ENCODE measurements around the gene THAP12. TPM values are rescaled to one million over a fixed set of nuclear protein-coding genes. Genes with fewer than 3 reads are reported as not detected.
A peak's percentile ranks its signal among the peaks of the same experiment; 100 is the strongest.
"Not testable (repeated sequence)": the region's sequence is repeated elsewhere in the genome, so short reads cannot be mapped to it uniquely, and the experiment has no call there.

Gene THAP12
- total RNA-seq, 2 experiments from 2014 or later: 39.4 to 40.6 TPM

DNA sequence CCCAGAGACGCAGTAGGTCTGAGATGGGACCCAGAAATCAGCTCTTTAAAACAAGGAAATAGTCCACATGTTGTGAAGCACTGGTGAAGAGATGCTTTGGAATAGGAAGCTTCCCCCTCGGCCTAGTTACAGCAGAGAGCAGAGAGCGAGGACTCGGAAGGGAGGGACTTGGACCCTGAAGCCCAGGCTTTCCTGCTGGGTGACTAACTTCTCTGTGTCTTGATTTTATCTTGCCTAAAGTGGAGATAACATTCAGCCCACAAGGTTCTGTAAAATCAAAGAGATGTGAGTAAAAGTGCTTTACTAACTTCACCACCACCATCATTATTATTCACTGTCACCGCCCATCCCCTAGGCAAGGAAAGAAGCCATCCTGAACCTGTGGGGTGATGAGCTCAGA lies 58.4 kb downstream of the THAP12 start:
- CTCF ChIA-PET: interaction anchor here (0.9 to 2.2 kb wide), 4 partner anchors 12 to 358 kb away, joined by 3 to 21 read pairs (median 3); no protein-coding TSS in a partner anchor
- H3K27me3 Mint-ChIP-seq (ENCODE audit: low read depth): peaks cover 33% of the 10 kb centered on the region
- no peaks in the 10 kb centered on the region for H3K36me3 Mint-ChIP-seq (ENCODE audit: low read depth)
- peaks cover 2% of the 10 kb centered on the region for H3K4me1 Mint-ChIP-seq (ENCODE audit: low read depth)
- intact Hi-C loops (cut with micrococcal nuclease): loop anchor here (5.0 kb wide), 1 partner anchor 360 kb away; no protein-coding TSS in a partner anchor
- no peak for DNase-seq
- H3K27ac Mint-ChIP-seq: no peak overlapping the region
- no peak overlapping the region for H3K4me3 Mint-ChIP-seq
- no peaks in the 10 kb centered on the region for H3K9me3 Mint-ChIP-seq

DNA sequence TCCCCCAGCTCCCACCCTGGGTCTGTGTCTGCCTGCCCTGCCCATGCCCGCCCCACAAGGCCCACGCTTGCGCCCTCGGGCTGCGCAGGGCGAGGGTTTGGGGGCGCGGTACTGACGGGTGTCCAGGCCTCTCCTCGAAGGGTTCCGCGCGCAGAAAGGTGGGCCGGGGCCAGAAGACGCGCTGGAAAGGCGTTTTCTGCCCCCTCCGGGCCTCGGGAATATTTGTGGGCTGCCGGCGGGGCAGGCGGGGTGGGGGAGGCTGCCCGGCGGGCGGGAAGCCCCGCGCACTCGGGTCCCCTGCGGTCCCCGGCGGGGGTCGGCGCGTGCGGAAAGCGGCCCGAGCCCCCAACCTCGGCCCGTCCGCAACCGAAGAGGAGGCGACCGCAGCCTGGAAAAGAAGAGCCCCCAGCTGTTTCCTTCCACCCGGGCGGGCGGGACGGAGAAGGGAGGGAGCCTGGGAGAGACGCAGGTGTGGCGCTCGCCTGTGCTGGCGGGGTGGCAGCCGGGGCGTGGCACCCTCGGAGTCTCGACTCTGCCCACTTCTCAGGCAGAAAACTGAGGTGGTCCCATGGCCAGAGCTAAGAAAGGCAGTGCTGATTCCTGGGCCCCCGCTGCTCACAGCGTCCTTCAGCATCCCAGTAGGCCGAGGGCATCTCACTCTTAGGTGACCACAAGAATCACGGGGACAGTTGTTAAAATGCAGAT lies 59.0 kb downstream of the THAP12 start:
- Mint-ChIP-seq H3K4me1 (ENCODE audit: low read depth) (peaks cover 2% of the 10 kb centered on the region), H3K4me3 (no peak overlapping the region), H3K27ac (no peak overlapping the region), H3K27me3 (ENCODE audit: low read depth) (peaks cover 33% of the 10 kb centered on the region), H3K36me3 (ENCODE audit: low read depth) (no peaks in the 10 kb centered on the region), H3K9me3 (no peaks in the 10 kb centered on the region)
- no peak for DNase-seq
- intact Hi-C loops (cut with micrococcal nuclease): loop anchor here (5.0 kb wide), 1 partner anchor 360 kb away; no protein-coding TSS in a partner anchor
- CTCF ChIA-PET: interaction anchor here (0.9 to 2.2 kb wide), 4 partner anchors 11 to 358 kb away, joined by 3 to 21 read pairs (median 3); no protein-coding TSS in a partner anchor

DNA sequence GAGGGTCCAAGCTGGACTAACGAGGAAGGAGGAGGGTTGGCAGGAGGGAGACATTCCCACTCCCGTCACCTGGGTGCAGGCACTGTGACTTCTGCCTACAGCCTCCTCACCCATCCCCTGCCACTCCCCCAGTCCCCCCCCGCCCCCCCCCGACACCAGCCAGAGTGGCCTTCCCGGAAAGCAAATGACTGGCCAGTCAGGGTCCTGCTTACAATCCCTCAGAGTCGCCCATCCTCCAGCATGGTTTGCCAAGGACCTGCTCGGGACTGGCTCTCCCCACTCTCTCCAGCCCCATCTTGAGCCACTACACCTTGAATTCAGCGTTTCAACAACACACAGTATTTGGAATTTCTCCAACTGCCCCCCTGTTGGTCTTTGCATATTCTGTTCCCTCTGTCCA lies 59.6 kb downstream of the THAP12 start:
- Mint-ChIP-seq H3K36me3 (ENCODE audit: low read depth) (no peaks in the 10 kb centered on the region), H3K27me3 (ENCODE audit: low read depth) (peaks cover 33% of the 10 kb centered on the region), H3K9me3 (no peaks in the 10 kb centered on the region), H3K4me1 (ENCODE audit: low read depth) (peaks cover 2% of the 10 kb centered on the region), H3K27ac (no peak overlapping the region), H3K4me3 (no peak overlapping the region)
- intact Hi-C loops (cut with micrococcal nuclease): loop anchor here (5.0 kb wide), 1 partner anchor 361 kb away; no protein-coding TSS in a partner anchor
- CTCF ChIA-PET: interaction anchor here (1.3 to 2.2 kb wide), 2 partner anchors 113 to 114 kb away, joined by 9 to 21 read pairs; no protein-coding TSS in a partner anchor
- DNase-seq: no peak

DNA sequence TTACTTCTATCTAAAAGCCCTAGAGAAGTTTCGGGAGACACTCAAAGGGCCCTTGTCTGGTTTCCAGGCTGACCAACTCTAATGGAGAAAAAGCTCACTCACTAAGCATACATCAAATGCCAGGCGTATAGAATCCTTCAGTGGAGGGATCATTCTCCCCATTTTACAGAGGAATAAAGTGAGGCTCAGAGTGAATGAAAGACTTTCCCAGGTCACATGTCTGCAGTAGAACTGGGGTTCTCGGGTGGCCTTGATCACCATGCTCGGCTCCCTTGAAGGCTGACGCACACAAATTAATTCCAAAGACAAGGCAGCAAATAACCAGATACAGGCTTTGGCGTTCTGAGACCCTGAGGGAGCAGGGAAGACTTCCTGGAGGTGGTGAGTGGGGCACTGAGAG lies 60.0 kb downstream of the THAP12 start:
- Mint-ChIP-seq H3K4me3 (no peak overlapping the region), H3K4me1 (ENCODE audit: low read depth) (peaks cover 2% of the 10 kb centered on the region), H3K9me3 (no peaks in the 10 kb centered on the region), H3K36me3 (ENCODE audit: low read depth) (no peaks in the 10 kb centered on the region), H3K27ac (no peak overlapping the region), H3K27me3 (ENCODE audit: low read depth) (peaks cover 33% of the 10 kb centered on the region)
- CTCF ChIA-PET: interaction anchor here (1.3 kb wide), 1 partner anchor 114 kb away, joined by 9 read pairs; no protein-coding TSS in a partner anchor
- intact Hi-C loops (cut with micrococcal nuclease): loop anchor here (5.0 kb wide), 1 partner anchor 361 kb away; no protein-coding TSS in a partner anchor
- no peak for DNase-seq

DNA sequence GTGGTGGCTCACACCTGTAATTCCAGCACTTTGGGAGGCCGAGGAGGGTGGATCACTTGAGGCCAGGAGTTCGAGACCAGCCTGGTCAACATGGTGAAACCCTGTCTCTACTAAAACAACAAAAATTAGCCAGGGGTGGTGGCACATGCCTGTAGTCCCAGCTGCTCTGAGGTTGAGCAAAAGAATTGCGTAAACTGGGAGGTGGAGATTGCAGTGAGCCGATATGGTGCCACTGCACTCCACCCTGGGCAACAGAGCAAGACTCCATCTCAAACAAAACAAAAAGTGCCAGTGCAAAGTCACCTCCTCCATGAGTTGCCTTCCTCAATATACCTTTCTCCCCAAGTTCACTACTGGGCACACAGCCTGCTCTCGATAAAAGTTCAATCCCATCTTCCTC lies 61.1 kb downstream of the THAP12 start:
- DNase-seq; H3K4me1 Mint-ChIP-seq (ENCODE audit: low read depth); H3K9me3 Mint-ChIP-seq; H3K27ac Mint-ChIP-seq; H3K36me3 Mint-ChIP-seq (ENCODE audit: low read depth); H3K4me3 Mint-ChIP-seq: not testable (repeated sequence)
- intact Hi-C loops (cut with micrococcal nuclease): loop anchor here (2.0 to 5.0 kb wide), 7 partner anchors 167 to 612 kb away; no protein-coding TSS in a partner anchor
- peaks cover 28% of the 10 kb centered on the region for H3K27me3 Mint-ChIP-seq (ENCODE audit: low read depth)
- CTCF ChIA-PET: interaction anchor here (0.6 to 3.5 kb wide), 9 partner anchors 15 to 786 kb away, joined by 3 to 73 read pairs (median 3); no protein-coding TSS in a partner anchor

DNA sequence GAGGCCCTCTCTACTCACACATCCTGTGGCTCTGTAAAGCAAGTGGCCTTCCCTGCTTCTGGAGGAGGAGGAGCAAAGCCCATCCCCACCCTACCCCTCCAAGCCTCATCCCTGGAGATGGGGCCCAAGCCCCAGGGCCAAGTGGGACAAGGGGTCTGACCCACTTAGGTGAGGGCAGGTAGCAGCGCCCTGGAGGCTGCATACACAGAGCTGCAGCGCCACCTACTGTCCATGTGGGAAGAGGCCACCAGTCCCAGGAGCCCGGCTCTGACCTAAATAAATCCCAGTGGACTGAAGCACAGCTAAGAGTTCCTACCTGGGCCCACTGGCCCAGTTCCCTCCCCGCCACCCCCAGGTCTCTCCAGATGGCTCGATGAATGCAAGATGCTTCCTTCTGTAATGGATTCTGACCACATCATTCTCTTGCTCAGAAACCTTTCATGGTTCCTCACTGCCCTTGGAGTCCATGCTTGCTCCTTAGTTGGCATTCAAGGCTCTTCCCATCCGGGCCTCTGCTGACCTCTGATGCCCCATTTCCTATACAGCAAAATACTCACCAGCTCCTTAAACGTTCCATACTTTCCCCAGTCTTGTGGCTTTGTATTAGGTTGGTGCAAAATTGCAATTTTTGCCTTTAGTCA lies 62.1 kb downstream of the THAP12 start:
- intact Hi-C loops (cut with micrococcal nuclease): loop anchor here (1.0 to 5.0 kb wide), 7 partner anchors 112 to 612 kb away; no protein-coding TSS in a partner anchor
- CTCF ChIA-PET: interaction anchor here (0.6 to 3.5 kb wide), 16 partner anchors 15 to 1556 kb away, joined by 3 to 73 read pairs (median 4); no protein-coding TSS in a partner anchor
- Mint-ChIP-seq H3K4me3 (no peak overlapping the region), H3K36me3 (ENCODE audit: low read depth) (no peaks in the 10 kb centered on the region), H3K9me3 (no peaks in the 10 kb centered on the region), H3K4me1 (ENCODE audit: low read depth) (peaks cover 2% of the 10 kb centered on the region), H3K27me3 (ENCODE audit: low read depth) (peaks cover 28% of the 10 kb centered on the region), H3K27ac (no peak overlapping the region)
- DNase-seq: peak; percentile 89

DNA sequence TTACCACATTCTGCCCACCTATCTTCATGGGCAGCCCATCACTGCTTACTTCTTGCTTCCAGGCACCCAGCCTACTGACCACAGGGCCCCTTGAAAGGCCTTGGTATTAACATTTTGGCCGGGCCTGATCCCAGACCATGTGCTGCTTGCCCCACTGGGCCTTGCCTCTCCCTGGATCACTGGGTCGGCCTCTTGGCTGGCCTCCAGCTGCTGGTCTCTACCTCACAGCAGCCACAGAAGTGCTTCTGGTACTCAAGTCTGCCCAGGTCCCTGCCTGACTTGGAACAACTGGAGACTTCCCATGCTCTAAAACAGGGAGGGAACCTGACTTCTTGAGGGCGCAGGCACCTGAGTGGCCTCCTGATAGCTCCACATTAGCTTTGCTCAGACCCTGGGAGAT lies 63.6 kb downstream of the THAP12 start:
- intact Hi-C loops (cut with micrococcal nuclease): loop anchor here (5.0 kb wide), 3 partner anchors 515 to 610 kb away; no protein-coding TSS in a partner anchor
- no peaks in the 10 kb centered on the region for H3K9me3 Mint-ChIP-seq
- no peak overlapping the region for H3K27ac Mint-ChIP-seq
- H3K4me3 Mint-ChIP-seq: no peak overlapping the region
- CTCF ChIA-PET: interaction anchor here (0.6 to 3.5 kb wide), 7 partner anchors 8 to 421 kb away, joined by 3 to 73 read pairs (median 4); no protein-coding TSS in a partner anchor
- DNase-seq: no peak
- H3K4me1 Mint-ChIP-seq (ENCODE audit: low read depth): no peaks in the 10 kb centered on the region
- peaks cover 18% of the 10 kb centered on the region for H3K27me3 Mint-ChIP-seq (ENCODE audit: low read depth)
- no peaks in the 10 kb centered on the region for H3K36me3 Mint-ChIP-seq (ENCODE audit: low read depth)

DNA sequence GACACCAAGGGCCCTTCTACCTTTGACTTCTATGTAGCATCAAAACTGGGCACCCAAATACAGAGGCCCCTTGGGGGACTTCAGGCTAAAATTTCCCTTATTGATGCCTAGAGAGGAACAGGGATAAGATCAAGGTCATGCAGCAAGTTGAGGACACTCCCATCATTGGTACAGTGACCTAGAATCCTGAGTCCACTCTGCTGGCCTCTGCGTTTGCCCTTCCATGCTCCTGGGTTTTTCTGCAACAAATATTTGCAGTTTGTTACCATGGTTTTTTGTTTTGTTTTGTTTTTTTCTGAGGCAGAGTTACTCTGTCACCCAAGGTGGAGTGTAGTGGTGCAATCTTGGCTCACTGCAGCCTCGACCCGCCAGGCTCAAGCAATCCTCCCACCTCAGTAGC lies 64.2 kb downstream of the THAP12 start:
- Mint-ChIP-seq H3K4me1 (ENCODE audit: low read depth) (no peaks in the 10 kb centered on the region), H3K27me3 (ENCODE audit: low read depth) (peaks cover 17% of the 10 kb centered on the region), H3K27ac (no peak overlapping the region), H3K36me3 (ENCODE audit: low read depth) (no peaks in the 10 kb centered on the region), H3K9me3 (no peaks in the 10 kb centered on the region), H3K4me3 (no peak overlapping the region)
- DNase-seq: no peak
- CTCF ChIA-PET: interaction anchor here (1.4 to 3.5 kb wide), 2 partner anchors 13 to 108 kb away, joined by 4 to 73 read pairs; no protein-coding TSS in a partner anchor
- intact Hi-C loops (cut with micrococcal nuclease): loop anchor here (5.0 kb wide), 3 partner anchors 514 to 609 kb away; no protein-coding TSS in a partner anchor

DNA sequence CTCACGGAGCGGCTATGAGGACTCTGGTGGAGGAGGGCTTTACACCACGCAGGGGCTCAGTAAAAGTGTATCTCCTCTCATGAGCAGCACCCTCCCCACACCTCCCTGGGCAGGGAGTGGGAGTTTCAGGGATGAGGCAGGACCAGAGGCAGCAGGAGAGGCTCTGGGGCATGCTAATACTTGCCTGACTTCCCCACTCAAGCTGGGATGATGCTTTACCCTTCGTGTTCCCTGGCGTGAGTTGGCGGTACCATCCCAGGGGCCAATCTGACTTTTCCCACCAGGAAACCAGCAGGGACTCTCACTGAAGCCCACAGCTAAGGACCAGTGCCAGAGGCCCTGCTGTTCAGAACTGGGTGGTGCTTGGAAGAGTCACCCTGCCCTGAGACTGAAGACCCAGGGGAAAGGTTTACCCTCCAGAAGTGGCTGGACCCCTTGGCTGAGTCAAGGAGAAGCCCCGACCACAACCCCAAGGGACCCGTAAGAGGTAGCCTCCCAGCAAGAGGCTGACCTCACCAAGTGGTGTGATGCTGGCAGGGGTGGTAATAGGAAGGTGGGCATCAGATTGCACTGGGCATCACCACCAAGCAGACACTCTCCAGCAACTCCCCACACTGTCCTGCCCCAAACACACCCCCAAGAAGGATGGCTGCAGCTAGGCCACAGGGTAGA lies 65.6 kb downstream of the THAP12 start:
- CTCF ChIA-PET: interaction anchor here (0.7 to 1.5 kb wide), 2 partner anchors 108 to 164 kb away, joined by 3 to 14 read pairs; no protein-coding TSS in a partner anchor
- H3K36me3 Mint-ChIP-seq (ENCODE audit: low read depth): no peaks in the 10 kb centered on the region
- H3K27me3 Mint-ChIP-seq (ENCODE audit: low read depth): peaks cover 5% of the 10 kb centered on the region
- intact Hi-C loops (cut with micrococcal nuclease): loop anchor here (5.0 kb wide), 3 partner anchors 513 to 608 kb away; no protein-coding TSS in a partner anchor
- DNase-seq: no peak
- H3K9me3 Mint-ChIP-seq: no peaks in the 10 kb centered on the region
- no peaks in the 10 kb centered on the region for H3K4me1 Mint-ChIP-seq (ENCODE audit: low read depth)
- no peak overlapping the region for H3K27ac Mint-ChIP-seq
- H3K4me3 Mint-ChIP-seq: no peak overlapping the region

DNA sequence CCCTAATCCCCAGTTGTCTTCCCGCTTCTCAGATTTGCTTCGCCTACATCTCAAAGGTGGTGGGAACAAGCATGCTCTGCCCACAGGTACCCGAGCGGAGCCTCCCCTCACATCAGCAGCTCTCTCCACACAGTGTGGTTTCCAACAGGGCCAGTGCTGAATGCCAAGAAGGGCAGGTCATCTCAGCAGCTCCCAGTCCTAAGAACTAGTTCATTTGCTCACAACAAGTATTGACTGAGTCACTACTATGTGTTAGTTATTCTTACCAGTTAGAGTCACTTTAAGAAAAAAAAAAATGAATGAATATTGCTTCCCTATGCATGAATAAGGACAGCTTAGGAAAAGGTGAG lies 66.2 kb downstream of the THAP12 start:
- intact Hi-C loops (cut with micrococcal nuclease): loop anchor here (5.0 kb wide), 3 partner anchors 512 to 607 kb away; no protein-coding TSS in a partner anchor

DNA sequence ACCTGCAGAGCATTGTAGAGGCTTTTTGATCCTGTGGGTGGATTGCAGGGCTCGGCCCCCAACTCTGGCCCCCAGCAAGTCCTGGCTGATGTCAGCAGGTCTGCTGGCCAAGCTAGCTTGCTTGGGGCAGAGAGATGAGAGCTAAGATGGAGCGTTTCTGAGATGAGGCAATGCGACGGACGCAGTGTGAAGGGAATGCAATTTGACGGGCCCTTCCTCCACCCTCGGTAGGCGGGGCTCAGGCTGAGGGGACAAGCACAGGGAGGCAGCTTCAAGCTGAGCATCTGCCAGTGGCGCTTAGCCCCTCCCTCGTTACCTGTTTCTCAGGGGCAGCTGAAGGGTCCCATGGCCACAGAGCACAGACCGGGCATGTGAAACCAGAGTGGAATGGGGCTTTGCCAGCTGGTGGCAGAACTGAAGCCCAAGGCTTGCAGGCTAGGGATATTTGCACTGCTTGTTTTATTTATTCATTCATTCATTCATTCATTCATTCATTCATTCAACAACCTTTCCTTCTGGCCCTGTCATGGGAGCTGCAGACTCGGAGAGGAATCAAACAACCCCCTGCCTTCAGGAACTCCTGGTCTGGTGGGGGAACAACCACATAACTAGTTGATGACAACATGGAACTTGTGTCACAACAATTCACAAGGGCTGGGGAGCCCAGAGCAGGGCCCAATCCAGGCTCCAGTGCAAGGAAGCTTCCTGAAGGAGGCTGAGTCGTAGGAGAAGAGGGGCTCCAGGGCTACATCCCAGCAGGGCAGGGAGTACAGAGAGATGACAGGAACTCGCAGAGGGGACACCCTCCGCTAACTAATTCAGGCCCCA lies 66.8 kb downstream of the THAP12 start:
- Mint-ChIP-seq H3K27me3 (ENCODE audit: low read depth) (no peaks in the 10 kb centered on the region), H3K9me3 (no peaks in the 10 kb centered on the region), H3K36me3 (ENCODE audit: low read depth) (no peaks in the 10 kb centered on the region), H3K4me3 (no peak overlapping the region), H3K27ac (no peak overlapping the region), H3K4me1 (ENCODE audit: low read depth) (no peaks in the 10 kb centered on the region)
- no peak for DNase-seq
- CTCF ChIA-PET: interaction anchor here (1.2 to 1.5 kb wide), 2 partner anchors 105 to 106 kb away, joined by 6 to 14 read pairs; no protein-coding TSS in a partner anchor
- intact Hi-C loops (cut with micrococcal nuclease): no loop called here

More for the DNA sequence above, 66.2 kb downstream of the THAP12 start:
- H3K27me3 Mint-ChIP-seq (ENCODE audit: low read depth): no peaks in the 10 kb centered on the region
- no peak for DNase-seq
- CTCF ChIA-PET: interaction anchor here (0.7 to 1.5 kb wide), 2 partner anchors 107 to 165 kb away, joined by 3 to 14 read pairs; no protein-coding TSS in a partner anchor
- no peaks in the 10 kb centered on the region for H3K9me3 Mint-ChIP-seq
- no peaks in the 10 kb centered on the region for H3K36me3 Mint-ChIP-seq (ENCODE audit: low read depth)
- no peak overlapping the region for H3K4me3 Mint-ChIP-seq
- H3K27ac Mint-ChIP-seq: no peak overlapping the region
- no peaks in the 10 kb centered on the region for H3K4me1 Mint-ChIP-seq (ENCODE audit: low read depth)

Data from activated naive CD4-positive, alpha-beta T cell treated with anti-CD3 and anti-CD28 coated beads for 36 hours (primary cell).